B cell (primary cell): ENCODE data around the gene ZBTB32. TPM values are rescaled to one million over a fixed set of nuclear protein-coding genes. Genes with fewer than 3 reads are reported as not detected.

Source experiments
- ATAC-seq: fragments of 200-7000 bp; cut with Tn5 transposase; one replicate; pipeline ENCODE4 v1.10.0; 2021; ENCODE audit warnings: low read depth, mild to moderate bottlenecking, moderate number of reproducible peaks, moderate library complexity
- CTCF ChIA-PET: fragments of 350-600 bp; sonication (Branson Sonifier 250); formaldehyde crosslinking; loops from one replicate; lab custom pipeline; 2021; ENCODE audit warnings: antibody characterized with exemption, inconsistent platforms; lab: Charles Lee
- POLR2A ChIA-PET: fragments of 350-600 bp; sonication (Branson Sonifier 250); formaldehyde crosslinking; loops from one replicate; lab custom pipeline; 2021; ENCODE audit warnings: antibody characterized with exemption; lab: Charles Lee
- DNase-seq: peaks from one replicate; pipeline ENCODE4 v3.0.0; 2013
- H2AFZ ChIP-seq: 2 replicates; pipeline ENCODE4 v1.6.1; 2012; ENCODE audit warnings: mild to moderate bottlenecking, low read depth, low read length; ENCODE audit not compliant: insufficient read depth, poor library complexity, severe bottlenecking
- H3K27ac ChIP-seq, 2 donors: 1 replicate in 1 of 2; 2 replicates in 1 of 2; pipeline ENCODE4 v1.5.1; 2012 to 2013; ENCODE audit warnings: low read length in 2 of 2, mild to moderate bottlenecking in 2 of 2, moderate library complexity in 1 of 2
- H3K27me3 ChIP-seq, 4 experiments: fragments of 200-600 bp in 1 of 4; sonication (generic) in 1 of 4; replicated peaks in 1 of 4; 1 replicate in 2 of 4; 2 replicates in 2 of 4; pipeline versions ENCODE4 v1.6.1 to v1.7.0; 2013 to 2016; ENCODE audit warnings: low read length in 3 of 4, mild to moderate bottlenecking in 2 of 4, mixed read lengths in 1 of 4, moderate library complexity in 1 of 4; ENCODE audit not compliant: insufficient read depth in 4 of 4, control insufficient read depth in 3 of 4; ENCODE audit errors: control extremely low read depth in 1 of 4
- H3K36me3 ChIP-seq, 2 experiments: replicated peaks in 1 of 2; 1 replicate in 1 of 2; 2 replicates in 1 of 2; pipeline versions ENCODE4 v1.6.1 to v1.7.1; 2013; ENCODE audit warnings: low read length in 1 of 2; ENCODE audit not compliant: insufficient read depth in 2 of 2, control insufficient read depth in 1 of 2; ENCODE audit errors: control extremely low read depth in 1 of 2, extremely low read depth in 1 of 2
- H3K4me1 ChIP-seq, 2 donors: fragments of 200-600 bp in 1 of 2; sonication (generic) in 1 of 2; 1 replicate in 1 of 2; 2 replicates in 1 of 2; pipeline versions ENCODE4 v1.5.1 to v1.6.1; 2013 to 2017; ENCODE audit warnings: low read length in 2 of 2; ENCODE audit not compliant: control insufficient read depth in 2 of 2, insufficient read depth in 2 of 2
- H3K4me2 ChIP-seq: replicated peaks from 2 replicates; pipeline ENCODE3; 2012; ENCODE audit warnings: mild to moderate bottlenecking, low read depth, low read length; ENCODE audit not compliant: poor library complexity, severe bottlenecking
- H3K4me3 ChIP-seq, 5 experiments: fragments of 200-600 bp in 1 of 5; sonication (generic) in 1 of 5; 1 replicate in 3 of 5; 2 replicates in 2 of 5; pipeline versions ENCODE4 v1.5.1 to v1.7.0; 2011 to 2016; ENCODE audit warnings: low read length in 4 of 5, mild to moderate bottlenecking in 4 of 5, low read depth in 2 of 5, control low read depth in 1 of 5, moderate library complexity in 1 of 5; ENCODE audit not compliant: insufficient read depth in 1 of 5; ENCODE audit errors: control extremely low read depth in 1 of 5, extremely low read depth in 1 of 5
- H3K79me2 ChIP-seq: fragments of 200-600 bp; sonication (generic); one replicate; pipeline ENCODE4 v1.6.0; 2016; ENCODE audit warnings: low read length; ENCODE audit not compliant: control insufficient read depth, insufficient read depth
- H3K9ac ChIP-seq: fragments of 200-600 bp; sonication (generic); 2 replicates; pipeline ENCODE4 v1.6.1; 2017; ENCODE audit warnings: mild to moderate bottlenecking, low read length, moderate library complexity
- H3K9me3 ChIP-seq, 3 donors: one replicate each; pipeline versions ENCODE4 v1.6.1 to v1.7.1; 2013; ENCODE audit warnings: low read length in 2 of 3; ENCODE audit not compliant: control insufficient read depth in 2 of 3, insufficient read depth in 1 of 3; ENCODE audit errors: control extremely low read depth in 1 of 3
- H4K20me1 ChIP-seq: 2 replicates; pipeline ENCODE4 v1.6.0; 2012; ENCODE audit warnings: mild to moderate bottlenecking, low read length; ENCODE audit not compliant: insufficient read depth, control insufficient read depth, poor library complexity, severe bottlenecking
- H3K27ac Mint-ChIP-seq: one replicate; pipeline ENCODE4 v1.8.0; 2021; ENCODE audit warnings: mixed read lengths
- H3K27me3 Mint-ChIP-seq: one replicate; pipeline ENCODE4 v1.8.0; 2021; ENCODE audit warnings: mixed read lengths
- H3K4me1 Mint-ChIP-seq: one replicate; pipeline ENCODE4 v1.8.0; 2021; ENCODE audit warnings: mixed read lengths
- H3K4me3 Mint-ChIP-seq: one replicate; pipeline ENCODE4 v1.8.0; 2021; ENCODE audit warnings: mixed read lengths
- H3K9me3 Mint-ChIP-seq: one replicate; pipeline ENCODE4 v1.8.0; 2022; ENCODE audit warnings: mixed read lengths; ENCODE audit not compliant: insufficient read depth
- EZH2 ChIP-seq: IDR thresholded peaks from 2 replicates; pipeline ENCODE4 v1.6.1; 2012; ENCODE audit warnings: borderline replicate concordance, low read depth, mild to moderate bottlenecking, moderate library complexity, low read length; ENCODE audit not compliant: insufficient read depth, poor library complexity, severe bottlenecking
- WGBS: methylation state at CpG from one replicate; pipeline ENCODE4 v1.1.5; 2013; ENCODE audit warnings: missing lambda C conversion rate; ENCODE audit not compliant: insufficient coverage; 5-methylcytosine and 5-hydroxymethylcytosine counted together
- intact Hi-C: fragments of 100-400 bp; cut with micrococcal nuclease; formaldehyde crosslinking; loops from one replicate; pipeline ENCODE4 v1.10.0; 2022
- polyA plus RNA-seq: library from polyadenylated mRNA; depleted of rRNA; stranded (reverse); fragments of >200 nt; gene quantifications from 2 replicates; pipeline ENCODE4 v1.2.3, GENCODE V29; 2012
- total RNA-seq, 2 donors: library from RNA; stranded (reverse); fragments of 120-200 nt in 1 of 2; gene quantifications; 1 replicate in 1 of 2; 2 replicates in 1 of 2; pipeline versions ENCODE4 v1.2.3 to v1.2.4, GENCODE V29; 2013 to 2022
- TF ChIP-seq, protein P1 (sequence below): fragments of 200-600 bp; IDR thresholded peaks from one replicate; pipeline ENCODE4 v1.8.0; 2022; ENCODE audit warnings: antibody characterized with exemption, mild to moderate bottlenecking

Gene ZBTB32
- total and polyA plus RNA-seq, 2 donors (not counting 1 experiment from before 2014, with no cell fraction given) = 18.9 to 28.1 TPM

DNA sequence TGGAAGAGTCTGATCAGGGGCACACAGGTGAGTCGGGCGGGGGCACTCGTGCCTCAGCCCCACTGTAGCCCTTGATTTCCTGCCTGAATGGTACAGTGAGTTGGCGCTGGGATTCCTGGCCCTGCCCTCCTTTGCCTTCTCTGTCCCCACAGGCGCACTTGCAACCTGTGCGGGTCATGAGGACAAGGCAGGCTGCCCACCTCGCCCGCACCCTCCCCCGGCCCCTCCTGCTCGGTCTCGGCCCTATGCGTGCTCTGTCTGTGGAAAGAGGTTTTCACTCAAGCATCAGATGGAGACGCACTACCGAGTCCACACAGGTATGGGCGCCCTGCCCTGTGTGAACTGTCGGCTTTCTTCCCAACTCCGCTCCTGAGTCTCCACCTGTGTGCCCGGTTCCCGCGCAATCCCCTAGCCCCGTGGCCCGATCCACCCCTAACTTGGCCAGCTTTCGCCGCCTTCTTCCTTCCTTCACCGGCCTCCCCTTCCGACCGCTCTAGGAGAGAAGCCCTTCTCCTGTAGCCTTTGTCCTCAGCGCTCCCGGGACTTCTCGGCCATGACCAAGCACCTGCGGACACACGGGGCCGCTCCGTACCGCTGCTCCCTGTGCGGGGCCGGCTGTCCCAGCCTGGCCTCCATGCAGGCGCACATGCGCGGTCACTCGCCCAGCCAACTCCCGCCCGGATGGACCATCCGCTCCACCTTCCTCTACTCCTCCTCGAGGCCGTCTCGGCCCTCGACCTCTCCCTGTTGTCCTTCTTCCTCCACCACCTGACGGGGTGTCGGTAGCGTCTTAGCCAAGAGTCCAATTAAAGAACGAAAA, 11.8 kb downstream of the ZBTB32 start:
- Histone ChIP-seq H3K9ac (peak overlapping the region; percentile 80), H4K20me1 (peaks cover 28% of the 10 kb centered on the region), H3K4me2 (peak overlapping the region; percentile 94), H3K4me1 (peaks cover 34 to 74% of the 10 kb centered on the region in 2 donors), H2AFZ (peak overlapping the region; percentile 89), H3K27ac (peak overlapping the region; percentile 68 to 85), H3K9me3 (no peaks in the 10 kb centered on the region), H3K79me2 (peaks cover 50% of the 10 kb centered on the region), H3K27me3 (no peaks in the 10 kb centered on the region), H3K36me3 (peaks cover 0 to 13% of the 10 kb centered on the region in 2 experiments), H3K4me3 (peak overlapping the region; percentile 39 to 87 (median 76))
- intact Hi-C loops = loop anchor here (1.0 to 10.0 kb wide), 3 partner anchors 23 to 371 kb away; partner anchors contain the start of genes FFAR1, HCST, NFKBID and TYROBP
- Mint-ChIP-seq H3K27me3 (no peaks in the 10 kb centered on the region), H3K4me3 (peak overlapping the region; percentile 98), H3K9me3 (no peaks in the 10 kb centered on the region), H3K27ac (peak overlapping the region; percentile 99), H3K4me1 (peaks cover 67% of the 10 kb centered on the region)
- POLR2A ChIA-PET = interaction anchor here (0.7 to 1.3 kb wide), 2 partner anchors 24 to 204 kb away, joined by 3 to 8 read pairs; no protein-coding TSS in a partner anchor
- TF ChIP-seq EZH2 = no peak
- TF ChIP-seq, protein P1, sequence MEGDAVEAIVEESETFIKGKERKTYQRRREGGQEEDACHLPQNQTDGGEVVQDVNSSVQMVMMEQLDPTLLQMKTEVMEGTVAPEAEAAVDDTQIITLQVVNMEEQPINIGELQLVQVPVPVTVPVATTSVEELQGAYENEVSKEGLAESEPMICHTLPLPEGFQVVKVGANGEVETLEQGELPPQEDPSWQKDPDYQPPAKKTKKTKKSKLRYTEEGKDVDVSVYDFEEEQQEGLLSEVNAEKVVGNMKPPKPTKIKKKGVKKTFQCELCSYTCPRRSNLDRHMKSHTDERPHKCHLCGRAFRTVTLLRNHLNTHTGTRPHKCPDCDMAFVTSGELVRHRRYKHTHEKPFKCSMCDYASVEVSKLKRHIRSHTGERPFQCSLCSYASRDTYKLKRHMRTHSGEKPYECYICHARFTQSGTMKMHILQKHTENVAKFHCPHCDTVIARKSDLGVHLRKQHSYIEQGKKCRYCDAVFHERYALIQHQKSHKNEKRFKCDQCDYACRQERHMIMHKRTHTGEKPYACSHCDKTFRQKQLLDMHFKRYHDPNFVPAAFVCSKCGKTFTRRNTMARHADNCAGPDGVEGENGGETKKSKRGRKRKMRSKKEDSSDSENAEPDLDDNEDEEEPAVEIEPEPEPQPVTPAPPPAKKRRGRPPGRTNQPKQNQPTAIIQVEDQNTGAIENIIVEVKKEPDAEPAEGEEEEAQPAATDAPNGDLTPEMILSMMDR = no peak
- CTCF ChIA-PET = interaction anchor here (0.6 to 6.5 kb wide), 5 partner anchors 13 to 32 kb away, joined by 3 to 123 read pairs (median 4); partner anchors contain the start of gene LIN37
- DNase-seq (peak; percentile 61), ATAC-seq (no peak)
- WGBS = 1% methylated on average over 44 of the region's 52 CpGs
